Peyer's patch (tissue), 4 donors: ENCODE results near the gene LRRK1.

Experiments
- CTCF ChIP-seq, 6 experiments: fragments of 450-650 bp in 4 of 6; fragments of 200-600 bp in 2 of 6; sonication (generic) in 1 of 6; IDR thresholded peaks; one replicate each; pipeline ENCODE4 v1.5.1; 2017 to 2019; ENCODE audit warnings: antibody characterized with exemption in 6 of 6, mild to moderate bottlenecking in 3 of 6, moderate library complexity in 1 of 6
- POLR2A ChIP-seq, 2 donors: fragments of 450-650 bp; IDR thresholded peaks; one replicate each; pipeline ENCODE4 v1.5.1; 2017; ENCODE audit warnings: antibody characterized with exemption in 2 of 2, mild to moderate bottlenecking in 2 of 2, moderate library complexity in 2 of 2

- TF ChIP-seq POLR2A (IDR thresholded peaks at IDR 0.05) (no peak), CTCF (IDR thresholded peaks at IDR 0.05) (no peak)
These were observed 185.0 kb downstream of the LRRK1 start for GRCh38 chr15:101104141-101104540.
